Endothelial cell of umbilical vein (primary cell): ENCODE results near the gene CPSF3. TPM values are rescaled to one million over a fixed set of nuclear protein-coding genes. Genes with fewer than 3 reads are reported as not detected.

Source experiments
- BruUV-seq: library from RNA; stranded (reverse); fragments of 400-500 nt; replicated peaks from 2 replicates; lab custom pipeline; 2021; lab: Mats Ljungman, UMichigan
- CTCF ChIA-PET: fragments of 300-600, 350-600 bp; sonication (Branson Sonifier 250); formaldehyde crosslinking; loops from one replicate; lab custom pipeline; 2021; ENCODE audit warnings: antibody characterized with exemption, inconsistent platforms; lab: Charles Lee
- POLR2A ChIA-PET: fragments of 300-600, 350-600 bp; sonication (Branson Sonifier 250); formaldehyde crosslinking; loops from one replicate; lab custom pipeline; 2021; ENCODE audit warnings: antibody characterized with exemption, inconsistent platforms; lab: Charles Lee
- DNase-seq: peaks from one replicate; pipeline ENCODE4 v3.0.0-alpha.2; 2011; ENCODE audit warnings: low read depth, low spot score
- FAIRE-seq: peaks from 2 replicates; lab custom pipeline; 2011; peaks lifted over from hg19 to GRCh38; lab: Jason Lieb, UNC
- H2AFZ ChIP-seq: 2 replicates; pipeline ENCODE4 v1.6.0; 2012; ENCODE audit warnings: low read depth, low read length, control low read depth, inconsistent platforms
- H3K27ac ChIP-seq: 2 replicates; pipeline ENCODE4 v1.5.1; 2011; ENCODE audit warnings: low read depth, mild to moderate bottlenecking, control low read depth, low read length, moderate library complexity; ENCODE audit not compliant: insufficient read depth
- H3K27me3 ChIP-seq, 2 experiments: 2 replicates each; pipeline versions ENCODE4 v1.6.0 to v1.6.1; 2011; ENCODE audit warnings: low read length in 2 of 2, mixed read lengths in 1 of 2; ENCODE audit not compliant: control insufficient read depth in 2 of 2, insufficient read depth in 2 of 2
- H3K36me3 ChIP-seq, 2 experiments: 2 replicates in 1 of 2; 3 replicates in 1 of 2; pipeline ENCODE4 v1.5.1; 2011; ENCODE audit warnings: low read length in 2 of 2, mild to moderate bottlenecking in 1 of 2, moderate library complexity in 1 of 2; ENCODE audit not compliant: control insufficient read depth in 2 of 2, insufficient read depth in 2 of 2; ENCODE audit errors: extremely low read depth in 1 of 2
- H3K4me1 ChIP-seq: 3 replicates; pipeline ENCODE4 v1.5.1; 2011; ENCODE audit warnings: mild to moderate bottlenecking, low read length; ENCODE audit not compliant: control insufficient read depth, insufficient read depth; ENCODE audit errors: extremely low read depth
- H3K4me2 ChIP-seq: 2 replicates; pipeline ENCODE4 v1.6.1; 2011; ENCODE audit warnings: low read length, control low read depth, mixed read lengths; ENCODE audit not compliant: insufficient read depth
- H3K4me3 ChIP-seq, 3 experiments: fragments of 200-600 bp in 1 of 3; sonication (generic), shearing (Covaris generic) in 1 of 3; replicated peaks in 1 of 3; 2 replicates each; pipeline ENCODE4 v1.5.1; 2011 to 2016; ENCODE audit warnings: control low read depth in 3 of 3, low read length in 3 of 3, mild to moderate bottlenecking in 2 of 3, inconsistent platforms in 1 of 3, low read depth in 1 of 3, moderate library complexity in 1 of 3; ENCODE audit not compliant: insufficient read depth in 1 of 3
- H3K79me2 ChIP-seq: 2 replicates; pipeline ENCODE4 v1.6.0; 2012; ENCODE audit warnings: low read length, inconsistent platforms; ENCODE audit not compliant: control insufficient read depth, insufficient read depth
- H3K9ac ChIP-seq: replicated peaks from 2 replicates; pipeline ENCODE3; 2011; ENCODE audit warnings: low read length, control low read depth; ENCODE audit not compliant: insufficient read depth; ENCODE audit errors: extremely low read depth
- H3K9me1 ChIP-seq: replicated peaks from 3 replicates; pipeline ENCODE4 v1.6.0; 2011; ENCODE audit warnings: mild to moderate bottlenecking, low read length; ENCODE audit not compliant: control insufficient read depth, insufficient read depth; ENCODE audit errors: extremely low read depth
- H3K9me3 ChIP-seq: replicated peaks from 2 replicates; pipeline ENCODE4 v1.5.1; 2012; ENCODE audit warnings: low read length, inconsistent platforms; ENCODE audit not compliant: control insufficient read depth, insufficient read depth
- H4K20me1 ChIP-seq: replicated peaks from 2 replicates; pipeline ENCODE3; 2011; ENCODE audit warnings: mild to moderate bottlenecking, low read length; ENCODE audit not compliant: control insufficient read depth, insufficient read depth; ENCODE audit errors: extremely low read depth
- CTCF ChIP-seq, 2 donors: IDR thresholded peaks; 1 replicate in 1 of 2; 2 replicates in 1 of 2; pipeline ENCODE4 v1.5.1; 2011; ENCODE audit warnings: low read length in 2 of 2, mild to moderate bottlenecking in 2 of 2, moderate library complexity in 2 of 2, control low read depth in 1 of 2, inconsistent platforms in 1 of 2, low read depth in 1 of 2; ENCODE audit not compliant: insufficient read depth in 1 of 2; ENCODE audit errors: extremely low read depth in 1 of 2
- EZH2 ChIP-seq: IDR thresholded peaks from 2 replicates; pipeline ENCODE4 v1.6.1; 2012; ENCODE audit warnings: borderline replicate concordance, low read depth, mild to moderate bottlenecking, moderate library complexity, low read length, inconsistent platforms; ENCODE audit not compliant: severe bottlenecking
- FOS ChIP-seq: IDR thresholded peaks from 2 replicates; pipeline ENCODE4 v1.6.1; 2011; ENCODE audit warnings: mild to moderate bottlenecking, low read length, moderate library complexity, borderline replicate concordance; ENCODE audit not compliant: insufficient read depth
- JUN ChIP-seq: IDR thresholded peaks from 2 replicates; pipeline ENCODE4 v1.6.1; 2011; ENCODE audit warnings: borderline replicate concordance, low read depth; ENCODE audit not compliant: insufficient read length, insufficient read depth
- MAX ChIP-seq: IDR thresholded peaks from 2 replicates; pipeline ENCODE4 v1.6.1; 2011; ENCODE audit not compliant: insufficient read depth, insufficient read length
- POLR2A ChIP-seq: IDR thresholded peaks from 2 replicates; pipeline ENCODE4 v1.6.1; 2012; ENCODE audit warnings: low read depth, mild to moderate bottlenecking, control low read depth, low read length
- POLR2AphosphoS5 ChIP-seq: IDR thresholded peaks from 2 replicates; pipeline ENCODE4 v1.6.1; 2012; ENCODE audit warnings: low read depth, mild to moderate bottlenecking, control low read depth, low read length, moderate library complexity; ENCODE audit not compliant: insufficient read depth
- dilution Hi-C: fragments of 300-500 bp; cut with MboI; formaldehyde crosslinking; loops from one replicate; pipeline ENCODE4 v1.15.0; 2019; ENCODE audit warnings: low sequenced_read_pairs; ENCODE audit not compliant: extremely low pct_ligation_motif_present
- intact Hi-C: fragments of 100-400 bp; cut with micrococcal nuclease; formaldehyde crosslinking; loops from one replicate; pipeline ENCODE4 v1.10.0; 2022
- polyA plus RNA-seq, 4 experiments: library from polyadenylated mRNA; depleted of rRNA in 3 of 4; stranded (reverse) in 3 of 4; unstranded in 1 of 4; fragments of >200 nt; gene quantifications; 2 replicates each; pipeline versions ENCODE4 v1.2.1 to v1.2.3, GENCODE V29; 2011 to 2012; ENCODE audit warnings: missing spikeins in 1 of 4
- total RNA-seq: library from RNA; stranded (reverse); gene quantifications from 2 replicates; pipeline ENCODE4 v1.2.3, GENCODE V29; 2021

Gene CPSF3
- total and polyA plus RNA-seq, 2 donors (not counting 3 experiments of a cell fraction or from before 2014, with no cell fraction given), result 13.7 to 35.6 TPM

GRCh38 chr2:9380702-9381628 is 42.5 kb upstream of the CPSF3 start:
- FAIRE-seq (peak; percentile 64), DNase-seq (peak; percentile 68)
- Histone ChIP-seq H3K27me3 (no peaks in the 10 kb centered on the region), H3K27ac (peak overlapping the region; percentile 46), H3K4me1 (peaks cover 12% of the 10 kb centered on the region), H3K9me3 (no peaks in the 10 kb centered on the region), H3K36me3 (peaks cover 14 to 42% of the 10 kb centered on the region in 2 experiments), H3K9ac (no peak overlapping the region), H3K4me2 (no peak overlapping the region), H2AFZ (no peak overlapping the region), H4K20me1 (no peaks in the 10 kb centered on the region), H3K9me1 (no peaks in the 10 kb centered on the region), H3K79me2 (no peaks in the 10 kb centered on the region), H3K4me3 (no peak overlapping the region)
- dilution Hi-C loops (no loop called here), intact Hi-C loops (no loop called here)
- ChIA-PET POLR2A (no interaction called here), CTCF (interaction anchor here (1.2 to 2.2 kb wide), 2 partner anchors 22 to 238 kb away, joined by 3 to 7 read pairs; no protein-coding TSS in a partner anchor)
- TSS peak; percentile 16 for BruUV-seq
- no peak for TF ChIP-seq FOS
- TF ChIP-seq POLR2AphosphoS5, result no peak
- TF ChIP-seq JUN, result peak; percentile 24
- TF ChIP-seq MAX, result no peak
- no peak for TF ChIP-seq EZH2
- no peak for TF ChIP-seq POLR2A
- TF ChIP-seq CTCF (IDR thresholded peaks at IDR 0.05; ENCODE audit: extremely low read depth in 1 of 2, insufficient read depth in 1 of 2, low read depth in 1 of 2, low read length in 2 of 2), result no peak
